ENCODE data around the gene CMTM7. TPM values are rescaled to one million over a fixed set of nuclear protein-coding genes. Genes with fewer than 3 reads are reported as not detected.

CMTM7 gene
- total RNA-seq, 1 donor from 2014 or later: 11.8 TPM

- Histone ChIP-seq H2AFZ (replicated peaks) (no peak overlapping the region), H3K27me3 (no peaks in the 10 kb centered on the region), H3K36me3 (no peaks in the 10 kb centered on the region), H3K79me2 (ENCODE audit: low read depth) (no peaks in the 10 kb centered on the region), H3K4me3 (no peak overlapping the region), H3K9me3 (ENCODE audit: low read depth) (no peaks in the 10 kb centered on the region), H3K4me2 (no peak overlapping the region), H3K4me1 (no peaks in the 10 kb centered on the region), H3F3A (ENCODE audit: low read depth) (no peaks in the 10 kb centered on the region), H3K27ac (no peak overlapping the region), H3K9ac (no peak overlapping the region), H4K20me1 (ENCODE audit: low read depth) (no peaks in the 10 kb centered on the region)
- TF ChIP-seq EZH2phosphoT487 (IDR thresholded peaks at IDR 0.05) (no peak), CTCF (IDR thresholded peaks at IDR 0.05) (no peak), EZH2 (IDR thresholded peaks at IDR 0.05) (no peak)
- H3K4me3 Mint-ChIP-seq: no peak overlapping the region
- no peaks in the 10 kb centered on the region for H3K9me3 Mint-ChIP-seq
- no peak for DNase-seq (ENCODE audit: low spot score)
- H3K27me3 Mint-ChIP-seq (ENCODE audit: insufficient read depth, low read depth): peaks cover 4% of the 10 kb centered on the region
- no peaks in the 10 kb centered on the region for H3K36me3 Mint-ChIP-seq
- peaks cover 14% of the 10 kb centered on the region for H3K4me1 Mint-ChIP-seq
- H3K27ac Mint-ChIP-seq: peak overlapping the region; percentile 11
These were observed 44.5 kb downstream of the CMTM7 start for GRCh38 chr3:32435911-32436815.

GRCh38 chr3:32436816-32437189 lies 45.1 kb downstream of the CMTM7 start:
- no peaks in the 10 kb centered on the region for H3K9me3 ChIP-seq (ENCODE audit: low read depth)
- H3K4me3 Mint-ChIP-seq: no peak overlapping the region
- TF ChIP-seq EZH2phosphoT487 (IDR thresholded peaks at IDR 0.05) (no peak), EZH2 (IDR thresholded peaks at IDR 0.05) (no peak), CTCF (IDR thresholded peaks at IDR 0.05) (no peak)
- no peaks in the 10 kb centered on the region for H3K27me3 ChIP-seq
- no peaks in the 10 kb centered on the region for H4K20me1 ChIP-seq (ENCODE audit: low read depth)
- H3K79me2 ChIP-seq (ENCODE audit: low read depth): no peaks in the 10 kb centered on the region
- no peaks in the 10 kb centered on the region for H3F3A ChIP-seq (ENCODE audit: low read depth)
- H3K36me3 Mint-ChIP-seq: no peaks in the 10 kb centered on the region
- no peak overlapping the region for H3K4me3 ChIP-seq
- H3K9ac ChIP-seq: no peak overlapping the region
- no peak for DNase-seq (ENCODE audit: low spot score)
- no peaks in the 10 kb centered on the region for H3K9me3 Mint-ChIP-seq
- peaks cover 14% of the 10 kb centered on the region for H3K4me1 Mint-ChIP-seq
- H2AFZ ChIP-seq (replicated peaks): no peak overlapping the region
- H3K4me1 ChIP-seq: no peaks in the 10 kb centered on the region
- no peaks in the 10 kb centered on the region for H3K36me3 ChIP-seq
- H3K27ac ChIP-seq: no peak overlapping the region
- H3K27ac Mint-ChIP-seq: no peak overlapping the region
- H3K27me3 Mint-ChIP-seq (ENCODE audit: insufficient read depth, low read depth): peaks cover 4% of the 10 kb centered on the region
- H3K4me2 ChIP-seq: no peak overlapping the region

- Histone ChIP-seq H3F3A (ENCODE audit: low read depth) (no peaks in the 10 kb centered on the region), H3K4me1 (no peaks in the 10 kb centered on the region), H3K9me3 (ENCODE audit: low read depth) (no peaks in the 10 kb centered on the region), H2AFZ (replicated peaks) (no peak overlapping the region), H3K27ac (no peak overlapping the region), H3K4me2 (no peak overlapping the region), H3K36me3 (no peaks in the 10 kb centered on the region), H4K20me1 (ENCODE audit: low read depth) (no peaks in the 10 kb centered on the region), H3K27me3 (no peaks in the 10 kb centered on the region), H3K79me2 (ENCODE audit: low read depth) (no peaks in the 10 kb centered on the region), H3K4me3 (no peak overlapping the region), H3K9ac (no peak overlapping the region)
- no peak overlapping the region for H3K4me3 Mint-ChIP-seq
- no peaks in the 10 kb centered on the region for H3K9me3 Mint-ChIP-seq
- no peak overlapping the region for H3K27ac Mint-ChIP-seq
- H3K4me1 Mint-ChIP-seq: peaks cover 10% of the 10 kb centered on the region
- peaks cover 2% of the 10 kb centered on the region for H3K27me3 Mint-ChIP-seq (ENCODE audit: insufficient read depth, low read depth)
- TF ChIP-seq CTCF (IDR thresholded peaks at IDR 0.05): no peak
- no peak for DNase-seq (ENCODE audit: low spot score)
- H3K36me3 Mint-ChIP-seq: peaks cover 5% of the 10 kb centered on the region
These were observed 46.2 kb downstream of the CMTM7 start for GRCh38 chr3:32437896-32438295.

Data from neural progenitor cell (in vitro differentiated cells).